IMR-90 (cell line): Measurements from ENCODE around the gene RASSF5. TPM values are rescaled to one million over a fixed set of nuclear protein-coding genes. Genes with fewer than 3 reads are reported as not detected.

ENCODE experiments used
- ATAC-seq: fragments of 200-7000 bp; cut with Tn5 transposase; 2 replicates; pipeline ENCODE4 v1.9.1; 2020; ENCODE audit warnings: low read depth, mild to moderate bottlenecking, moderate library complexity
- BruUV-seq: library from RNA; stranded (reverse); fragments of 400-500 nt; replicated peaks from 2 replicates; lab custom pipeline; 2021; lab: Mats Ljungman, UMichigan
- CTCF ChIA-PET: fragments of 300-600 bp; formaldehyde crosslinking; extraction: SDS; loops from one replicate; lab custom pipeline; 2021; ENCODE audit warnings: antibody characterized with exemption; lab: Yijun Ruan, JAX
- POLR2A ChIA-PET: fragments of 300-600 bp; sonication (Branson Sonifier 250); formaldehyde crosslinking; loops from one replicate; lab custom pipeline; 2022; ENCODE audit warnings: antibody characterized with exemption; ENCODE audit not compliant: unreplicated experiment; lab: Charles Lee
- DNase-seq: peaks from one replicate; pipeline ENCODE4 v3.0.0; 2013
- H2AFZ ChIP-seq: replicated peaks from 2 replicates; pipeline ENCODE3; 2013; ENCODE audit warnings: low read length, mild to moderate bottlenecking; ENCODE audit not compliant: poor library complexity
- H2AK5ac ChIP-seq: 2 replicates; pipeline ENCODE4 v1.6.1; 2013; ENCODE audit warnings: low read depth, low read length, inconsistent platforms
- H2AK9ac ChIP-seq: replicated peaks from 2 replicates; pipeline ENCODE3; 2013; ENCODE audit warnings: mild to moderate bottlenecking, low read depth, low read length, moderate library complexity; ENCODE audit not compliant: poor library complexity
- H2BK120ac ChIP-seq: 2 replicates; pipeline ENCODE4 v1.6.1; 2013; ENCODE audit warnings: low read depth, low read length, inconsistent platforms
- H2BK15ac ChIP-seq: 3 replicates; pipeline ENCODE4 v1.6.1; 2013; ENCODE audit warnings: low read depth, low read length, inconsistent platforms
- H2BK20ac ChIP-seq: 2 replicates; pipeline ENCODE4 v1.6.1; 2013; ENCODE audit warnings: low read depth, mild to moderate bottlenecking, inconsistent platforms, low read length, moderate library complexity
- H2BK5ac ChIP-seq: 2 replicates; pipeline ENCODE4 v1.6.1; 2013; ENCODE audit warnings: mild to moderate bottlenecking, low read depth, low read length, inconsistent platforms; ENCODE audit not compliant: poor library complexity, severe bottlenecking
- H3K14ac ChIP-seq: replicated peaks from 2 replicates; pipeline ENCODE4 v1.6.1; 2013; ENCODE audit warnings: low read depth, low read length, inconsistent platforms
- H3K18ac ChIP-seq: 2 replicates; pipeline ENCODE4 v1.6.1; 2013; ENCODE audit warnings: low read depth, low read length, control low read depth
- H3K23ac ChIP-seq: 2 replicates; pipeline ENCODE4 v1.6.1; 2013; ENCODE audit warnings: low read depth, low read length, inconsistent platforms
- H3K27ac ChIP-seq: 2 replicates; pipeline ENCODE4 v1.5.1; 2013; ENCODE audit warnings: mild to moderate bottlenecking, control low read depth, low read length; ENCODE audit not compliant: insufficient read depth
- H3K27me3 ChIP-seq: 2 replicates; pipeline ENCODE4 v1.6.1; 2013; ENCODE audit warnings: low read length; ENCODE audit not compliant: control insufficient read depth, insufficient read depth
- H3K36me3 ChIP-seq: 2 replicates; pipeline ENCODE4 v1.6.1; 2013; ENCODE audit warnings: low read length, mixed read lengths; ENCODE audit not compliant: control insufficient read depth, insufficient read depth
- H3K4ac ChIP-seq: 2 replicates; pipeline ENCODE4 v1.6.1; 2013; ENCODE audit warnings: low read depth, low read length, inconsistent platforms
- H3K4me1 ChIP-seq: 2 replicates; pipeline ENCODE4 v1.6.1; 2013; ENCODE audit warnings: low read length, mixed read lengths; ENCODE audit not compliant: control insufficient read depth, insufficient read depth
- H3K4me2 ChIP-seq: 2 replicates; pipeline ENCODE4 v1.6.1; 2013; ENCODE audit warnings: low read depth, mild to moderate bottlenecking, control low read depth, low read length, moderate library complexity
- H3K4me3 ChIP-seq: 2 replicates; pipeline ENCODE4 v1.5.1; 2013; ENCODE audit warnings: low read depth, mild to moderate bottlenecking, control low read depth, low read length, moderate library complexity; ENCODE audit not compliant: insufficient read depth
- H3K56ac ChIP-seq: 2 replicates; pipeline ENCODE4 v1.6.1; 2013; ENCODE audit warnings: low read length, inconsistent platforms; ENCODE audit not compliant: insufficient read depth; ENCODE audit errors: extremely low read depth
- H3K79me1 ChIP-seq, 2 experiments: 2 replicates each; pipeline ENCODE4 v1.6.1; 2013; ENCODE audit warnings: low read length in 2 of 2, inconsistent platforms in 1 of 2, low read depth in 1 of 2
- H3K9ac ChIP-seq: 2 replicates; pipeline ENCODE4 v1.6.1; 2013; ENCODE audit warnings: low read depth, low read length, control low read depth
- H3K9me1 ChIP-seq: 2 replicates; pipeline ENCODE4 v1.6.1; 2013; ENCODE audit warnings: low read length, inconsistent platforms; ENCODE audit not compliant: insufficient read depth
- H3K9me3 ChIP-seq: 2 replicates; pipeline ENCODE4 v1.6.1; 2013; ENCODE audit warnings: low read length; ENCODE audit not compliant: control insufficient read depth, insufficient read depth
- H4K20me1 ChIP-seq: 2 replicates; pipeline ENCODE4 v1.6.1; 2013; ENCODE audit warnings: low read length, inconsistent platforms; ENCODE audit not compliant: insufficient read depth
- H4K5ac ChIP-seq: 2 replicates; pipeline ENCODE4 v1.6.1; 2013; ENCODE audit warnings: mild to moderate bottlenecking, low read depth, low read length, control low read depth
- H4K8ac ChIP-seq, 2 experiments: 2 replicates each; pipeline ENCODE4 v1.6.1; 2013; ENCODE audit warnings: low read depth in 2 of 2, low read length in 2 of 2, control low read depth in 1 of 2, inconsistent platforms in 1 of 2
- H4K91ac ChIP-seq: 2 replicates; pipeline ENCODE4 v1.6.1; 2013; ENCODE audit warnings: low read depth, low read length, inconsistent platforms; ENCODE audit not compliant: insufficient read depth
- BHLHE40 ChIP-seq: fragments of 150-350 bp; IDR thresholded peaks from 2 replicates; pipeline ENCODE4 v1.6.1; 2016; ENCODE audit warnings: mild to moderate bottlenecking, low read depth, low read length
- CEBPB ChIP-seq: IDR thresholded peaks from 2 replicates; pipeline ENCODE4 v1.6.1; 2012; ENCODE audit warnings: low read depth, low read length, improper control_type of control experiment
- CHD1 ChIP-seq: IDR thresholded peaks from 2 replicates; pipeline ENCODE4 v1.6.1; 2012; ENCODE audit warnings: low read depth, low read length, improper control_type of control experiment
- FOS ChIP-seq: fragments of 150-350 bp; IDR thresholded peaks from 2 replicates; pipeline ENCODE4 v1.6.1; 2016; ENCODE audit warnings: low read depth, low read length
- MAFK ChIP-seq: IDR thresholded peaks from 2 replicates; pipeline ENCODE4 v1.6.1; 2012; ENCODE audit warnings: low read depth, low read length, improper control_type of control experiment
- MXI1 ChIP-seq: IDR thresholded peaks from 2 replicates; pipeline ENCODE4 v1.6.1; 2012; ENCODE audit warnings: low read depth, mild to moderate bottlenecking, low read length, moderate library complexity, borderline replicate concordance
- NFE2L2 ChIP-seq: fragments of 150-350 bp; IDR thresholded peaks from 2 replicates; pipeline ENCODE4 v1.6.1; 2016; ENCODE audit warnings: low read depth, mild to moderate bottlenecking, low read length
- POLR2A ChIP-seq: IDR thresholded peaks from 2 replicates; pipeline ENCODE4 v1.6.1; 2012; ENCODE audit warnings: mild to moderate bottlenecking, low read depth, low read length
- RAD21 ChIP-seq: IDR thresholded peaks from 2 replicates; pipeline ENCODE4 v1.6.1; 2012; ENCODE audit warnings: low read length, improper control_type of control experiment
- RCOR1 ChIP-seq: IDR thresholded peaks from 2 replicates; pipeline ENCODE4 v1.6.1; 2012; ENCODE audit warnings: mild to moderate bottlenecking, low read length, improper control_type of control experiment; ENCODE audit not compliant: insufficient replicate concordance
- RFX5 ChIP-seq: IDR thresholded peaks from 2 replicates; pipeline ENCODE4 v1.8.0; 2012; ENCODE audit warnings: low read depth, mild to moderate bottlenecking, low read length, moderate library complexity
- SMC3 ChIP-seq: fragments of 150-350 bp; IDR thresholded peaks from 2 replicates; pipeline ENCODE4 v1.6.1; 2016; ENCODE audit warnings: low read depth, mild to moderate bottlenecking, antibody characterized with exemption, low read length, moderate library complexity
- WGBS, 2 experiments: methylation state at CpG; one replicate each; pipeline versions ENCODE4 v1.1.5 to v1.1.7; 2013; ENCODE audit warnings: missing lambda C conversion rate in 2 of 2; ENCODE audit not compliant: insufficient read length in 1 of 2; ENCODE audit errors: extremely low coverage in 2 of 2; 5-methylcytosine and 5-hydroxymethylcytosine counted together
- dilution Hi-C: fragments of 300-500 bp; cut with HindIII; formaldehyde crosslinking; loops from one replicate; pipeline ENCODE4 v1.14.3; 2018; ENCODE audit warnings: low sequenced_read_pairs; ENCODE audit not compliant: unreplicated experiment
- in situ Hi-C: fragments of 300-500 bp; cut with MboI; formaldehyde crosslinking; loops from 3 replicates; pipeline ENCODE4 v1.14.3; 2019; ENCODE audit warnings: low sequenced_read_pairs, inconsistent platforms, mixed read lengths
- intact Hi-C: fragments of 100-400 bp; cut with micrococcal nuclease; formaldehyde crosslinking; loops from 2 replicates; pipeline ENCODE4 v1.10.0; 2022
- polyA plus RNA-seq, 3 experiments: library from polyadenylated mRNA; depleted of rRNA; stranded (reverse); fragments of >200 nt; gene quantifications; 2 replicates each; pipeline ENCODE4 v1.2.3, GENCODE V29; 2012; ENCODE audit warnings: low replicate concordance in 1 of 3
- total RNA-seq: library from RNA; depleted of rRNA; stranded (reverse); fragments of >200 nt; gene quantifications from 2 replicates; pipeline ENCODE4 v1.2.3, GENCODE V29; 2012
- TF ChIP-seq, protein P1 (sequence below): conservative IDR thresholded peaks from 2 replicates; pipeline ENCODE4 v1.5.1; 2012; ENCODE audit warnings: mild to moderate bottlenecking, low read depth, low read length, improper control_type of control experiment
- TF ChIP-seq, protein P2 (sequence below): fragments of 150-350 bp; IDR thresholded peaks from 2 replicates; pipeline ENCODE4 v1.6.1; 2016; ENCODE audit warnings: low read depth, mild to moderate bottlenecking, low read length, moderate library complexity, borderline replicate concordance

RASSF5 gene
- total and polyA plus RNA-seq, 2 of the 4 experiments (the other 2 are of a cell fraction) = 0.18 to 1.1 TPM

- peak; percentile 75 for TF ChIP-seq SMC3
These were observed 37.4 kb downstream of the RASSF5 start (continued) for GRCh38 chr1:206544562-206545257.

GRCh38 chr1:206545351-206545750, 38.0 kb downstream of the RASSF5 start:
- Histone ChIP-seq H3K9ac (no peak overlapping the region), H3K9me3 (no peaks in the 10 kb centered on the region), H3K4me1 (no peaks in the 10 kb centered on the region), H2AK5ac (no peak overlapping the region), H2AFZ (no peak overlapping the region), H4K8ac (no peak overlapping the region), H2BK5ac (no peak overlapping the region), H3K27me3 (peaks cover 5% of the 10 kb centered on the region), H4K20me1 (peaks cover 5% of the 10 kb centered on the region), H3K4me2 (no peak overlapping the region), H4K5ac (no peak overlapping the region), H3K4me3 (no peak overlapping the region), H2BK20ac (no peak overlapping the region), H3K18ac (no peak overlapping the region), H4K91ac (no peak overlapping the region), H2AK9ac (no peak overlapping the region), H3K79me1 (no peaks in the 10 kb centered on the region), H3K56ac (no peak overlapping the region), H3K14ac (no peak overlapping the region), H3K27ac (no peak overlapping the region), H3K36me3 (no peaks in the 10 kb centered on the region), H2BK120ac (no peak overlapping the region), H3K23ac (no peak overlapping the region), H2BK15ac (no peak overlapping the region), H3K9me1 (no peaks in the 10 kb centered on the region), H3K4ac (no peak overlapping the region)
- DNase-seq (no peak), ATAC-seq (no peak)
- ChIA-PET POLR2A (interaction anchor here (0.6 kb wide), 1 partner anchor 29 kb away, joined by 4 read pairs; no protein-coding TSS in a partner anchor), CTCF (interaction anchor here (0.6 to 1.4 kb wide), 11 partner anchors 8 to 850 kb away, joined by 3 to 10 read pairs (median 3); no protein-coding TSS in a partner anchor)
- BruUV-seq = no TSS peak
- in situ Hi-C loops = loop anchor here (5.0 kb wide), 1 partner anchor 37 kb away; no protein-coding TSS in a partner anchor
- intact Hi-C loops = loop anchor here (2.0 kb wide), 1 partner anchor 37 kb away; no protein-coding TSS in a partner anchor
- dilution Hi-C loops = no loop called here
- no CpG with 5 or more reads among the region's 1 CpG for WGBS, 2 experiments
- TF ChIP-seq, protein P1, sequence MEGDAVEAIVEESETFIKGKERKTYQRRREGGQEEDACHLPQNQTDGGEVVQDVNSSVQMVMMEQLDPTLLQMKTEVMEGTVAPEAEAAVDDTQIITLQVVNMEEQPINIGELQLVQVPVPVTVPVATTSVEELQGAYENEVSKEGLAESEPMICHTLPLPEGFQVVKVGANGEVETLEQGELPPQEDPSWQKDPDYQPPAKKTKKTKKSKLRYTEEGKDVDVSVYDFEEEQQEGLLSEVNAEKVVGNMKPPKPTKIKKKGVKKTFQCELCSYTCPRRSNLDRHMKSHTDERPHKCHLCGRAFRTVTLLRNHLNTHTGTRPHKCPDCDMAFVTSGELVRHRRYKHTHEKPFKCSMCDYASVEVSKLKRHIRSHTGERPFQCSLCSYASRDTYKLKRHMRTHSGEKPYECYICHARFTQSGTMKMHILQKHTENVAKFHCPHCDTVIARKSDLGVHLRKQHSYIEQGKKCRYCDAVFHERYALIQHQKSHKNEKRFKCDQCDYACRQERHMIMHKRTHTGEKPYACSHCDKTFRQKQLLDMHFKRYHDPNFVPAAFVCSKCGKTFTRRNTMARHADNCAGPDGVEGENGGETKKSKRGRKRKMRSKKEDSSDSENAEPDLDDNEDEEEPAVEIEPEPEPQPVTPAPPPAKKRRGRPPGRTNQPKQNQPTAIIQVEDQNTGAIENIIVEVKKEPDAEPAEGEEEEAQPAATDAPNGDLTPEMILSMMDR = no peak
- TF ChIP-seq RAD21 (no peak), NFE2L2 (no peak), CHD1 (no peak), POLR2A (no peak), BHLHE40 (no peak), SMC3 (no peak), RCOR1 (no peak), FOS (no peak), CEBPB (no peak), MAFK (no peak), MXI1 (no peak), RFX5 (no peak)
- TF ChIP-seq, protein P2, sequence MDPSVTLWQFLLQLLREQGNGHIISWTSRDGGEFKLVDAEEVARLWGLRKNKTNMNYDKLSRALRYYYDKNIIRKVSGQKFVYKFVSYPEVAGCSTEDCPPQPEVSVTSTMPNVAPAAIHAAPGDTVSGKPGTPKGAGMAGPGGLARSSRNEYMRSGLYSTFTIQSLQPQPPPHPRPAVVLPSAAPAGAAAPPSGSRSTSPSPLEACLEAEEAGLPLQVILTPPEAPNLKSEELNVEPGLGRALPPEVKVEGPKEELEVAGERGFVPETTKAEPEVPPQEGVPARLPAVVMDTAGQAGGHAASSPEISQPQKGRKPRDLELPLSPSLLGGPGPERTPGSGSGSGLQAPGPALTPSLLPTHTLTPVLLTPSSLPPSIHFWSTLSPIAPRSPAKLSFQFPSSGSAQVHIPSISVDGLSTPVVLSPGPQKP = no peak
